ENCODE data around the gene GRSF1.

GRSF1 gene

GRCh38 chr4:70815370-70815769 is 24.3 kb downstream of the GRSF1 start:
- DNase-seq (ENCODE audit: low spot score): no peak
- no peak for TF ChIP-seq CTCF (IDR thresholded peaks at IDR 0.05; ENCODE audit: extremely low read depth, missing control alignments)

- no peak for TF ChIP-seq CTCF (IDR thresholded peaks at IDR 0.05; ENCODE audit: extremely low read depth, missing control alignments)
- no peak for DNase-seq (ENCODE audit: low spot score)
These were observed 31.5 kb downstream of the GRSF1 start for GRCh38 chr4:70808151-70808550.

GRCh38 chr4:70802928-70803580 is 36.6 kb downstream of the GRSF1 start:
- no peak for DNase-seq (ENCODE audit: low spot score)
- no peak for TF ChIP-seq CTCF (IDR thresholded peaks at IDR 0.05; ENCODE audit: extremely low read depth, missing control alignments)

GRCh38 chr4:70801265-70801809 is 38.4 kb downstream of the GRSF1 start:
- no peak for TF ChIP-seq CTCF (IDR thresholded peaks at IDR 0.05; ENCODE audit: extremely low read depth, missing control alignments)
- DNase-seq (ENCODE audit: low spot score): peak; percentile 22

GRCh38 chr4:70793626-70794025 is 46.1 kb downstream of the GRSF1 start:
- no peak for DNase-seq (ENCODE audit: low spot score)
- no peak for TF ChIP-seq CTCF (IDR thresholded peaks at IDR 0.05; ENCODE audit: extremely low read depth, missing control alignments)

- no peak for TF ChIP-seq CTCF (IDR thresholded peaks at IDR 0.05; ENCODE audit: extremely low read depth, missing control alignments)
- DNase-seq (ENCODE audit: low spot score): no peak
These were observed 51.0 kb downstream of the GRSF1 start for GRCh38 chr4:70788733-70789132.

- no peak for DNase-seq (ENCODE audit: low spot score)
- no peak for TF ChIP-seq CTCF (IDR thresholded peaks at IDR 0.05; ENCODE audit: extremely low read depth, missing control alignments)
These were observed 52.2 kb downstream of the GRSF1 start for GRCh38 chr4:70787496-70787895.
